Mesendoderm (in vitro differentiated cells): Measurements from ENCODE around the gene C10orf90.
A peak's percentile ranks its signal among the peaks of the same experiment; 100 is the strongest.

Experiments
- DNase-seq: peaks from one replicate; pipeline ENCODE4 v3.0.0; 2013
- H2AK5ac ChIP-seq: 2 replicates; pipeline ENCODE4 v1.6.1; 2013; ENCODE audit warnings: low read length, inconsistent platforms
- H2BK120ac ChIP-seq: 2 replicates; pipeline ENCODE4 v1.6.1; 2013; ENCODE audit warnings: low read depth, mild to moderate bottlenecking, low read length, moderate library complexity, mixed read lengths
- H2BK15ac ChIP-seq: replicated peaks from 2 replicates; pipeline ENCODE4 v1.6.1; 2013; ENCODE audit warnings: low read depth, mild to moderate bottlenecking, moderate library complexity
- H2BK5ac ChIP-seq: 2 replicates; pipeline ENCODE4 v1.6.1; 2013; ENCODE audit warnings: low read length, inconsistent platforms
- H3K18ac ChIP-seq: 2 replicates; pipeline ENCODE4 v1.6.1; 2013; ENCODE audit warnings: mild to moderate bottlenecking, low read length, mixed read lengths
- H3K23ac ChIP-seq: one replicate; pipeline ENCODE4 v1.6.1; 2013; ENCODE audit warnings: low read length
- H3K27ac ChIP-seq: 2 replicates; pipeline ENCODE4 v1.5.1; 2013; ENCODE audit warnings: low read depth, mild to moderate bottlenecking, inconsistent platforms, low read length, moderate library complexity
- H3K27me3 ChIP-seq: 2 replicates; pipeline ENCODE4 v1.6.1; 2013; ENCODE audit warnings: low read length, control low read depth, mild to moderate bottlenecking, inconsistent platforms; ENCODE audit not compliant: insufficient read depth, poor library complexity
- H3K36me3 ChIP-seq: 2 replicates; pipeline ENCODE4 v1.6.1; 2013; ENCODE audit warnings: low read length, inconsistent platforms; ENCODE audit not compliant: control insufficient read depth, insufficient read depth
- H3K4ac ChIP-seq: one replicate; pipeline ENCODE4 v1.6.1; 2013; ENCODE audit warnings: low read depth, mild to moderate bottlenecking, low read length, moderate library complexity
- H3K4me1 ChIP-seq: 2 replicates; pipeline ENCODE4 v1.6.1; 2013; ENCODE audit warnings: low read depth, low read length, inconsistent platforms; ENCODE audit not compliant: control insufficient read depth
- H3K4me2 ChIP-seq: 2 replicates; pipeline ENCODE4 v1.6.1; 2013; ENCODE audit warnings: low read length
- H3K4me3 ChIP-seq: 2 replicates; pipeline ENCODE4 v1.5.1; 2013; ENCODE audit warnings: mild to moderate bottlenecking, low read length
- H3K56ac ChIP-seq: one replicate; pipeline ENCODE4 v1.6.1; 2013; ENCODE audit warnings: low read length
- H3K79me1 ChIP-seq: 2 replicates; pipeline ENCODE4 v1.6.1; 2013; ENCODE audit warnings: low read length, inconsistent platforms
- H3K79me2 ChIP-seq: 2 replicates; pipeline ENCODE4 v1.6.1; 2013; ENCODE audit warnings: mild to moderate bottlenecking, low read length; ENCODE audit not compliant: control insufficient read depth, insufficient read depth
- H3K9ac ChIP-seq: 2 replicates; pipeline ENCODE4 v1.6.1; 2013; ENCODE audit warnings: low read length, inconsistent platforms
- H4K5ac ChIP-seq: one replicate; pipeline ENCODE4 v1.6.1; 2013; ENCODE audit warnings: low read length
- H4K8ac ChIP-seq: one replicate; pipeline ENCODE4 v1.6.1; 2013; ENCODE audit warnings: low read depth, mild to moderate bottlenecking, control low read depth, low read length, moderate library complexity
- WGBS: extraction: QIAGEN DNeasy Blood & Tissue Kit; methylation state at CpG from one replicate; pipeline ENCODE4 v1.1.7; 2013; ENCODE audit warnings: low lambda C conversion rate, missing lambda C conversion rate; ENCODE audit not compliant: insufficient coverage; ENCODE audit errors: extremely low coverage; 5-methylcytosine and 5-hydroxymethylcytosine counted together

The C10orf90 gene

GRCh38 chr10:126684171-126684745 is 13.8 kb upstream of the C10orf90 start:
- Histone ChIP-seq H3K79me1 (no peaks in the 10 kb centered on the region), H3K23ac (no peak overlapping the region), H3K9ac (no peak overlapping the region), H2BK120ac (no peak overlapping the region), H3K4me1 (no peaks in the 10 kb centered on the region), H4K5ac (no peak overlapping the region), H2BK15ac (no peak overlapping the region), H3K18ac (no peak overlapping the region), H3K79me2 (no peaks in the 10 kb centered on the region), H3K36me3 (no peaks in the 10 kb centered on the region), H2AK5ac (no peak overlapping the region), H3K4me2 (no peak overlapping the region), H3K56ac (no peak overlapping the region), H3K27ac (no peak overlapping the region), H3K4me3 (no peak overlapping the region), H4K8ac (no peak overlapping the region), H3K4ac (no peak overlapping the region), H2BK5ac (no peak overlapping the region), H3K27me3 (no peaks in the 10 kb centered on the region)
- no peak for DNase-seq
- WGBS = no CpG with 5 or more reads among the region's 3 CpGs

DNA sequence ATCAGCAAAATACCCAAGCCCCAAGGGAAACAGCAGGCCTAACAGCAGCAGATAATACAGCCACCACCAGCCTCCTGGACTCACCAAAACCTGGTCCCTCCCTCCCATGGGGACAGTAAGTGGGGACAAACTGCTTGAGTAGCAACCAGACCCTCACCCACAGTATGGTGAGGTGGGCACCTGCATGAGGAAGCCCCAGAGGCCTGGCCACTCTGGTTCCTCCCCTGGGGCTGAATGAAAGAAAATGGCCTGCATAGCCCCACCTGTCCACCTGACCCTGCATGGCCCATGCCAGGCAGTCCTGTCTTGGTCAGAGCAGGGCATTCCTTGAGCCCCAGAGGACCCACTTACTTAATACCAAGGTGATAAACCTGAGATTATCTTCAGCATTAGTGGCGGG is 13.0 kb upstream of the C10orf90 start:
- no peak overlapping the region for H4K8ac ChIP-seq
- H3K4me1 ChIP-seq = no peaks in the 10 kb centered on the region
- H3K18ac ChIP-seq = no peak overlapping the region
- H3K36me3 ChIP-seq = no peaks in the 10 kb centered on the region
- no peak overlapping the region for H3K23ac ChIP-seq
- H3K27me3 ChIP-seq = no peaks in the 10 kb centered on the region
- no peak overlapping the region for H3K9ac ChIP-seq
- no peak overlapping the region for H3K4ac ChIP-seq
- no peak overlapping the region for H3K4me2 ChIP-seq
- H4K5ac ChIP-seq = no peak overlapping the region
- H2AK5ac ChIP-seq = peak overlapping the region; percentile 89
- peak overlapping the region; percentile 19 for H3K56ac ChIP-seq
- no peak for DNase-seq
- H3K27ac ChIP-seq = no peak overlapping the region
- no peak overlapping the region for H3K4me3 ChIP-seq
- H2BK15ac ChIP-seq = no peak overlapping the region
- WGBS = no CpG with 5 or more reads among the region's 1 CpG
- no peaks in the 10 kb centered on the region for H3K79me1 ChIP-seq
- no peaks in the 10 kb centered on the region for H3K79me2 ChIP-seq
- H2BK120ac ChIP-seq = no peak overlapping the region
- H2BK5ac ChIP-seq = no peak overlapping the region

DNA sequence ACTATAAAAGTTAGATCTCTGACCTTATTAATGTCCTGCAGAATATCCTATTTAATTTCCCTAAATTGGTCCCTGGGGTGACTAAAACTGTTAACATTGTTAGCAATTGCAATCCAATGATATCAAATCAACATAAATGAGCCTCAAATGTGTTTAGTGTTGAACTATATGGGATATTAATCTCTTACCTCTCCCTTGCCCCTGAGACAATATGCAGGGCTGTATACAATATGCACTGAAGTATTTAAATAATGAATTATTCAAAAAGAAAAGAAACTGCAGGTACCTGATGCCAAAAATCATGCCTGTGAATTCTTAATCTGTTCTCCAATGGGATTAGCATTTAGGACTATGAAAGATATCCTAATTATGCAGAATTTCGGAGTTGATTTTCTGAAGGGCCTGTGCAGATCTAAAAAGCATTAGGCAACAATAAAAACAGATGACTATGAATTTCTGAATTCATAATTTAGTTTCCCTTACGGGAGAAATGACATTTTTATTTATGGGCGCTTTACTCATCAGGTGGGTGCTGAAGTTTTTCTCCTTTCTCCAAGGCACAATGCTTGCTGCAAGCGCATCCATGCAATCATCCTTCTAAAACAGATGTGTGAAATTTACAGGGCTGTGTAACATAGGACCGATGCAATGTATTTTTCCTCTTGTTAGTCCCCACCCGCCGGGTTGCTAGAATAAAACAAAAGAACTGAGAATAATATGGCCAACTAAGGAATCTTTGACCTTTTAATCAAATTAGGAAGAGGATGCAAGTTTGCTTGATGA is 5.4 kb upstream of the C10orf90 start:
- no peak overlapping the region for H3K27ac ChIP-seq
- no peak overlapping the region for H2AK5ac ChIP-seq
- H3K27me3 ChIP-seq = no peaks in the 10 kb centered on the region
- no peak overlapping the region for H4K5ac ChIP-seq
- no peak overlapping the region for H3K18ac ChIP-seq
- H3K56ac ChIP-seq = no peak overlapping the region
- H3K23ac ChIP-seq = no peak overlapping the region
- no peak for DNase-seq
- no peak overlapping the region for H2BK120ac ChIP-seq
- no peaks in the 10 kb centered on the region for H3K79me1 ChIP-seq
- no peak overlapping the region for H3K4ac ChIP-seq
- no peaks in the 10 kb centered on the region for H3K79me2 ChIP-seq
- no peak overlapping the region for H3K4me2 ChIP-seq
- WGBS = no CpG with 5 or more reads among the region's 7 CpGs
- H3K9ac ChIP-seq = no peak overlapping the region
- peaks cover 3% of the 10 kb centered on the region for H3K4me1 ChIP-seq
- H3K4me3 ChIP-seq = no peak overlapping the region
- no peak overlapping the region for H2BK5ac ChIP-seq
- no peak overlapping the region for H4K8ac ChIP-seq
- H3K36me3 ChIP-seq = no peaks in the 10 kb centered on the region
- H2BK15ac ChIP-seq = no peak overlapping the region

DNA sequence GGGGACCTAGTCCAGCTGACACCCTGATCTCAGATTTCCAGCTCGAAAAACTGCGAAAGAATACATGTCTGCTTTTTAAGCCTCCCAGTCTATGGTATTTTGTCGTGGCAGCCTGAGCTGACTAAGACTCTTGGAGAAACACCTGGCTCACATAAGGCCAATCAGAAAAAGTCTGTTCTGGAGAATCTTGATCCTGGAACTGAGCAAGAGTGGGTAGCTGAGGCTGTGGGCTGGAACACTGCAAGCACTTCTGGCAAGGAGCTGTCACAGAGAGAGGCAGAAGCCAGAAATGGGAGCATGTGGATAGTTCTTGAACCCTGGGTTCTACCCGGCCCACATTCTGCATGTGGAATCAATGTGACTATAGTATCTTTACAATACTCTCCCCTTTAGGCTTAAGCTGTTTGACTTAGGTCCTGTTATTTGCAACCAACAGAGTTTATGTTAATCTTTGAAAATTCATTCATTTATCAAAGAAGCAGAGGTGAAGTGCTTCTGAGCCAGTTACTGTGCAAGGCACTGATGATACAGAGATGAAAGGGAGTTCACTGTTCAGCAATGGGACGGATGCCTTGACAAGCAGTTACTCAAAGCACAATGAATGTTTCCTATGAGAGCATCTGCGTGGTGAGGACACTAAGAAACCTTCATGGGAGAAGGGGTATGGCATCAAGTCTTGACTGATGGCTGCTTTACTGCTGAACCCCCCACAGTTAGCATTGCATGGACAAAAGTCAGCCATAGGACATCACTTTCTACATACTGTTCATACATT is 4.4 kb upstream of the C10orf90 start:
- H4K8ac ChIP-seq = no peak overlapping the region
- H2BK5ac ChIP-seq = no peak overlapping the region
- no peak overlapping the region for H3K4me3 ChIP-seq
- no peaks in the 10 kb centered on the region for H3K79me1 ChIP-seq
- WGBS = no CpG with 5 or more reads among the region's 6 CpGs
- no peak overlapping the region for H2AK5ac ChIP-seq
- no peak for DNase-seq
- H3K27ac ChIP-seq = no peak overlapping the region
- no peak overlapping the region for H2BK15ac ChIP-seq
- H3K27me3 ChIP-seq = no peaks in the 10 kb centered on the region
- H3K4me1 ChIP-seq = peaks cover 3% of the 10 kb centered on the region
- H3K23ac ChIP-seq = no peak overlapping the region
- no peak overlapping the region for H2BK120ac ChIP-seq
- H4K5ac ChIP-seq = no peak overlapping the region
- no peak overlapping the region for H3K4ac ChIP-seq
- no peak overlapping the region for H3K4me2 ChIP-seq
- H3K79me2 ChIP-seq = no peaks in the 10 kb centered on the region
- no peak overlapping the region for H3K56ac ChIP-seq
- no peak overlapping the region for H3K9ac ChIP-seq
- no peaks in the 10 kb centered on the region for H3K36me3 ChIP-seq
- no peak overlapping the region for H3K18ac ChIP-seq

DNA sequence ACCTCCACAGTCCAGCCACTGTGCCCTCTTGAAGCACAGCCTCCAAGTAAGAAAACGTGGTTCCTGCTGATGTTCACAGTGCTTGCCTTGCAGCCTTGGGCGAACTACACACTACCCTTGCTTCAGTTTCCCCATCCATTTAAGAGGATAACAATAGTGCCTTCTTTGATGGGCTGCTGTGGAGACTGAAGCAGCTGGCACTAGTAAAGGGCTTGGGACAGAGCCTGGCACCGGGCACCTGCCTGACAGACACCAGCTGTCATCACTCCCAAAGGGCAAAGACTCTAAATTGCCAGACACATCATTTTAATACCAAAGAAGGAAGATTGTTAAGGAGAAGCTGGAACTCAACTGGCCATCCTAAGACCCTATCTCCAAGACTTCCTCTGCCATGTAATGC is 3.1 kb upstream of the C10orf90 start:
- no peak for DNase-seq
- H4K8ac ChIP-seq = no peak overlapping the region
- no peak overlapping the region for H3K9ac ChIP-seq
- no peak overlapping the region for H2BK5ac ChIP-seq
- H4K5ac ChIP-seq = no peak overlapping the region
- no peaks in the 10 kb centered on the region for H3K36me3 ChIP-seq
- peaks cover 3% of the 10 kb centered on the region for H3K4me1 ChIP-seq
- no peak overlapping the region for H3K4me3 ChIP-seq
- no peak overlapping the region for H3K4ac ChIP-seq
- no peak overlapping the region for H3K23ac ChIP-seq
- no peak overlapping the region for H3K56ac ChIP-seq
- no peaks in the 10 kb centered on the region for H3K27me3 ChIP-seq
- WGBS = no CpG with 5 or more reads among the region's 3 CpGs
- H2AK5ac ChIP-seq = no peak overlapping the region
- no peak overlapping the region for H3K27ac ChIP-seq
- H3K18ac ChIP-seq = no peak overlapping the region
- H3K79me2 ChIP-seq = no peaks in the 10 kb centered on the region
- H2BK120ac ChIP-seq = no peak overlapping the region
- H3K79me1 ChIP-seq = no peaks in the 10 kb centered on the region
- H2BK15ac ChIP-seq = no peak overlapping the region
- no peak overlapping the region for H3K4me2 ChIP-seq
